Heart right ventricle (tissue), 16 donors: Measurements from ENCODE around the gene HTR6. TPM values are rescaled to one million over a fixed set of nuclear protein-coding genes. Genes with fewer than 3 reads are reported as not detected.

Experiments used
- ATAC-seq, 8 donors: fragments of 200-7000 bp; cut with Tn5 transposase; one replicate each; pipeline ENCODE4 v1.9.1; 2020; ENCODE audit warnings: mild to moderate bottlenecking in 8 of 8, moderate library complexity in 8 of 8, moderate number of reproducible peaks in 1 of 8
- DNase-seq, 2 donors: peaks; one replicate each; pipeline ENCODE4 v3.0.0-alpha.2; 2020
- H3K27ac ChIP-seq, 10 donors: fragments of 200-600 bp; sonication (generic) in 2 of 10; one replicate each; pipeline versions ENCODE4 v1.5.0 to v1.8.0; 2020 to 2022; ENCODE audit warnings: mild to moderate bottlenecking in 3 of 10
- H3K27me3 ChIP-seq, 7 donors: fragments of 200-600 bp; one replicate each; pipeline ENCODE4 v1.8.0; 2021 to 2022; ENCODE audit warnings: mild to moderate bottlenecking in 2 of 7
- H3K36me3 ChIP-seq, 9 donors: fragments of 200-600 bp; sonication (generic) in 1 of 9; one replicate each; pipeline versions ENCODE4 v1.5.0 to v1.8.0; 2020 to 2022; ENCODE audit warnings: mild to moderate bottlenecking in 2 of 9
- H3K4me1 ChIP-seq, 9 donors: fragments of 200-600 bp; sonication (generic) in 1 of 9; one replicate each; pipeline versions ENCODE4 v1.5.0 to v1.8.0; 2020 to 2022; ENCODE audit warnings: mild to moderate bottlenecking in 4 of 9
- H3K4me3 ChIP-seq, 10 donors: fragments of 200-600 bp; sonication (generic) in 2 of 10; one replicate each; pipeline versions ENCODE4 v1.5.0 to v1.8.0; 2020 to 2022; ENCODE audit warnings: mild to moderate bottlenecking in 7 of 10, moderate library complexity in 2 of 10
- H3K9me3 ChIP-seq, 11 donors: fragments of 200-600 bp in 10 of 11; sonication (generic) in 2 of 11; one replicate each; pipeline versions ENCODE4 v1.5.0 to v1.8.0; 2013 to 2022; ENCODE audit warnings: mild to moderate bottlenecking in 2 of 11, control low read depth in 1 of 11, moderate library complexity in 1 of 11
- WGBS, 2 donors: extraction: QIAGEN DNeasy Blood & Tissue Kit; methylation state at CpG; one replicate each; pipeline ENCODE4 v1.1.7; 2013; ENCODE audit warnings: inconsistent platforms in 1 of 2; 5-methylcytosine and 5-hydroxymethylcytosine counted together
- intact Hi-C, 10 donors: fragments of 100-400 bp; cut with DNase I; formaldehyde crosslinking; loops; one replicate each; pipeline versions ENCODE4 v1.11.1 to v1.14.2; 2022
- polyA plus RNA-seq, 2 donors: library from polyadenylated mRNA; stranded (reverse); fragments of 200-250 nt; gene quantifications; one replicate each; pipeline ENCODE4 v1.2.3, GENCODE V29; 2013
- total RNA-seq, 10 donors: library from RNA; stranded (reverse); fragmentation: NEBNext Ultra II Directional in 3 of 10; extraction: Animal tissue kit (Norgen Biotek cat#: 25700) in 3 of 10; gene quantifications; one replicate each; pipeline versions ENCODE4 v1.2.1 to v1.2.4, GENCODE V29; 2021 to 2023
- TF ChIP-seq, protein P1 (sequence below), 9 donors: fragments of 200-600 bp; sonication (generic) in 2 of 9; IDR thresholded peaks; one replicate each; pipeline versions ENCODE4 v1.5.0 to v1.8.0; 2021 to 2022; ENCODE audit warnings: antibody characterized with exemption in 9 of 9, mild to moderate bottlenecking in 5 of 9, moderate library complexity in 1 of 9
- donor health status: Arrhythmogenic right ventricular cardiomyopathy.
- donor health status: ischemic (EF 13 %, LVEDD 7.1; RV severe dilation, severe dysfunction).
- donor health status: healthy with polysubstance abuse.
- donor health status: DM: no; HTN: yes; CAD: no.
- donor health status: DM: no; HTN: no; CAD: no.
- donor health status: ischemic (EF 25% LVEDD 6.9; RV normal size, moderate dysfunction).
- donor health status: ischemic (EF 25% LVEDD 5.7; RV mildly dilated, moderate dysfunction).
- donor health status: healthy.
- donor health status: DM: yes; HTN: yes; CAD: no.
- donor health status: Ischemic cardiomyopathy.
- donor health status: ischemic (EF 35%, LVEDD 5.7; RV mildly dilated, moderate dysfunction).
- donor health status: nonischemic (EF 11% LVEDD 7.7; RV severe dilation, severe dysfunction).
- donor health status: DM: yes; HTN: yes; CAD: no.
- donor health status: PGD.
- donor health status: ischemic (EF 29% LVEDD 5.4; RV normal size, mild dysfunction).
- donor health status: nonischemic (EF 23%, LVEDD 6.1; RV moderate dilation, normal function).

The HTR6 gene
- total and polyA plus RNA-seq, 12 donors = not detected

DNA sequence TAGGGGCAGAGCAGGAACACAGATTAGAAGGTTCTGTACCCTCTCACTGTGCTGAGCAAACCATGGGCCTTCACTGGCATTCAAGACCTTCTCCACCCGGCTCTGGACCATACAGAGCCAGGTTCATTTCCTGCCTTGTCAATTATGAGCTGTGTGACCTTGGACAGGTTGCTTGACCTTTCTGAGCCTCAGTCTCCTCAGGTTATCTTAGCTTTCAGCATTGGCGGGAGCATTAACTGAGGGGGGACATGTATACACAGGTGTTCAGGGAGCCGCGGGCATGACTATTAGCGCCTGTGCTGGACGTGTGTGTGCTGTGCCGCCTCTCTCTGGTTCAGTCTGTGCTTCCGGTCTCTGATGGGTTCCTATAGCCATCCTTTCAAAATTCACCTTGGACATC is 32.1 kb downstream of the HTR6 start:
- Histone ChIP-seq H3K27me3 (no peaks in the 10 kb centered on the region), H3K4me3 (no peak overlapping the region), H3K36me3 (peaks cover 0 to 53% (median 0%) of the 10 kb centered on the region in 9 donors), H3K9me3 (no peaks in the 10 kb centered on the region), H3K4me1 (no peaks in the 10 kb centered on the region), H3K27ac (no peak overlapping the region)
- intact Hi-C loops = no loop called here
- WGBS, 2 donors = 94 to 95% methylated on average over 8 of the region's 8 CpGs
- DNase-seq (no peak), ATAC-seq (no peak)
- TF ChIP-seq, protein P1, sequence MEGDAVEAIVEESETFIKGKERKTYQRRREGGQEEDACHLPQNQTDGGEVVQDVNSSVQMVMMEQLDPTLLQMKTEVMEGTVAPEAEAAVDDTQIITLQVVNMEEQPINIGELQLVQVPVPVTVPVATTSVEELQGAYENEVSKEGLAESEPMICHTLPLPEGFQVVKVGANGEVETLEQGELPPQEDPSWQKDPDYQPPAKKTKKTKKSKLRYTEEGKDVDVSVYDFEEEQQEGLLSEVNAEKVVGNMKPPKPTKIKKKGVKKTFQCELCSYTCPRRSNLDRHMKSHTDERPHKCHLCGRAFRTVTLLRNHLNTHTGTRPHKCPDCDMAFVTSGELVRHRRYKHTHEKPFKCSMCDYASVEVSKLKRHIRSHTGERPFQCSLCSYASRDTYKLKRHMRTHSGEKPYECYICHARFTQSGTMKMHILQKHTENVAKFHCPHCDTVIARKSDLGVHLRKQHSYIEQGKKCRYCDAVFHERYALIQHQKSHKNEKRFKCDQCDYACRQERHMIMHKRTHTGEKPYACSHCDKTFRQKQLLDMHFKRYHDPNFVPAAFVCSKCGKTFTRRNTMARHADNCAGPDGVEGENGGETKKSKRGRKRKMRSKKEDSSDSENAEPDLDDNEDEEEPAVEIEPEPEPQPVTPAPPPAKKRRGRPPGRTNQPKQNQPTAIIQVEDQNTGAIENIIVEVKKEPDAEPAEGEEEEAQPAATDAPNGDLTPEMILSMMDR (IDR thresholded peaks at IDR 0.05) = no peak

- Histone ChIP-seq H3K4me1 (no peaks in the 10 kb centered on the region), H3K4me3 (no peak overlapping the region), H3K27me3 (no peaks in the 10 kb centered on the region), H3K27ac (no peak overlapping the region), H3K9me3 (no peaks in the 10 kb centered on the region), H3K36me3 (peaks cover 0 to 47% (median 0%) of the 10 kb centered on the region in 9 donors)
- ATAC-seq (no peak), DNase-seq (no peak)
- TF ChIP-seq, protein P1 (IDR thresholded peaks at IDR 0.05) = no peak
- 90 to 96% methylated on average over 4 of the region's 4 CpGs for WGBS, 2 donors
- intact Hi-C loops = no loop called here
Measured at GRCh38 chr1:19698181-19698580, 33.5 kb downstream of the HTR6 start.

DNA sequence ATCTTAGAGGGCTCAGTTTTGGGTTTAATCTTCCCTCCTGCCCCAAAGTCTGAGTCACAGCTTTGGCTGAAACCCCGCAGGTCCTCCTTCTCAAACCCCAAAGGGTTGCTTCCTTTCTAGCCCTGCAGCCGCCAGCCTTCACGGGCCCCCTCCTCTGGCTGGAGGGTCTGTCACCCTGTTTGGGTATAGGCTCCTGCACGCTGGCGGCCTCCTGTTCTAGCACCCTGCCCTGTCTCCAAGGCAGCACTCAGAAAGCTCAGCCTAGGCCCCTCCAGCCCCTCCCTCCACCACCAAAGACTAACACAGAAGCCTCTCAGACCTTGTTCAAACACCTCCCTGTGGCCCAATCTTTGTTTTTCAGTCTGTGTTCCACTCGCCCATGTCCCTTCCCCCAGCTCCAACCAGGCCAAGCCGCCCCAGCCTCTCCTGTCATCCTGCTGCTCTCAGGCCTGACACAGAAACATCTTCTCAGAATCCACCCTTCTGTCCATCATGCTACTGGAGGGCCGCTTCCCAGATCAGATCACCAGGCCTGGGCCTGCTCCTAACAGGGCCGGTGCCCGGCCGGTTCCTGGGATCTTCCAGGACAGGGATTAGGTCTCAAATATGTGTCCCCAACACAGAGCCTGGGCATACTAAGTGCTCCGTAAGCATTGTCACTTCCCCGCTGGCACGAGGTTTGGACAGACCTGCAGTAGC is 35.6 kb downstream of the HTR6 start:
- no peaks in the 10 kb centered on the region for H3K9me3 ChIP-seq
- WGBS, 2 donors = 95 to 96% methylated on average over 14 of the region's 14 CpGs
- no peak overlapping the region for H3K4me3 ChIP-seq
- H3K27me3 ChIP-seq = no peaks in the 10 kb centered on the region
- no peak for ATAC-seq
- TF ChIP-seq, protein P1 (IDR thresholded peaks at IDR 0.05) = no peak
- no peak for DNase-seq
- intact Hi-C loops = loop anchor here in 4 of 10 donors (5.0 kb wide), 2 partner anchors 33 to 38 kb away; partner anchors contain the start of gene HTR6 (in 3 of the 4)
- no peak overlapping the region for H3K27ac ChIP-seq
- peaks cover 0 to 27% (median 0%) of the 10 kb centered on the region in 9 donors for H3K36me3 ChIP-seq
- peaks cover 0 to 10% (median 9%) of the 10 kb centered on the region in 9 donors for H3K4me1 ChIP-seq

GRCh38 chr1:19703280-19703679 is 38.6 kb downstream of the HTR6 start:
- Histone ChIP-seq H3K4me3 (no peak overlapping the region), H3K9me3 (no peaks in the 10 kb centered on the region), H3K36me3 (peaks cover 0 to 20% (median 0%) of the 10 kb centered on the region in 9 donors), H3K4me1 (peaks cover 0 to 10% (median 9%) of the 10 kb centered on the region in 9 donors), H3K27me3 (no peaks in the 10 kb centered on the region), H3K27ac (no peak overlapping the region)
- WGBS, 2 donors = 83 to 92% methylated on average over 3 of the region's 3 CpGs
- intact Hi-C loops = loop anchor here in 4 of 10 donors (5.0 kb wide), 2 partner anchors 36 to 41 kb away; partner anchors contain the start of gene HTR6 (in 3 of the 4)
- DNase-seq = no peak
- TF ChIP-seq, protein P1 (IDR thresholded peaks at IDR 0.05) = no peak
- no peak for ATAC-seq
